ENCODE results near the gene AAK1. TPM values are rescaled to one million over a fixed set of nuclear protein-coding genes. Genes with fewer than 3 reads are reported as not detected.

AAK1 gene
- polyA plus RNA-seq, 1 of the 3 experiments (the other 2 are of a cell fraction): 13.4 TPM

DNA sequence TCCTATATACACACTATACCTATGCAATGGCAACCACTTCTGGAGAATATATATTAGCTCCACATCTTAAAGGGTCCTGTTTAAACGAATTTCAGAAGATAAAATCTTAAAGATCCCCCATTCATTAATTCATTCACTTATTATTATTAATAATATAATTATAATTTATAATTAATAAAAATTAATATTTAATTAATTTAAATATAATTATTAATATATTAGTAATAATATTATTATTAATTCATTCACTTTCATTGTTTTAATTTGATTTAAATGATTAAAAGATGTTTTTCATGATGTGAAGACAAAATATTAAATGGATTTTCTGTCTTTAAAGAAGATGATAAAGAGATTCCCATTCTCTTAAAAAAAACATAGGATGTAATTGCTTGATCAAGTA, 227.4 kb downstream of the AAK1 start:
- DNase-seq: no peak
- no peaks in the 10 kb centered on the region; the same call in 1 of the 2 replicates for H3K79me2 ChIP-seq (ENCODE audit: insufficient read depth)
- ChIA-PET POLR2A (no interaction called here), CTCF (no interaction called here)
- no peak overlapping the region for H2AFZ ChIP-seq (ENCODE audit: low read depth)
- no peaks in the 10 kb centered on the region for H3K9me2 ChIP-seq
- no peak overlapping the region for H3K4me2 ChIP-seq
- peaks cover 6% of the 10 kb centered on the region for H3F3A ChIP-seq (replicated peaks; ENCODE audit: insufficient read depth)
- H4K20me1 ChIP-seq (ENCODE audit: insufficient read depth): no peaks in the 10 kb centered on the region
- no peaks in the 10 kb centered on the region for H3K27me3 ChIP-seq (ENCODE audit: insufficient read depth)
- no peak overlapping the region for H3K27ac ChIP-seq (ENCODE audit: low read depth in 2 of 2, low read length in 1 of 2)
- peaks cover 8 to 56% of the 10 kb centered on the region in 2 experiments for H3K36me3 ChIP-seq (replicated peaks in 1 of 2; ENCODE audit: control insufficient read depth in 1 of 2, insufficient read depth in 2 of 2, low read length in 1 of 2)
- 47% methylated on average over 1 of the region's 1 CpG for WGBS (ENCODE audit: low lambda C conversion rate)
- H3K9me3 ChIP-seq: no peaks in the 10 kb centered on the region
- no peak overlapping the region for H3K4me3 ChIP-seq (ENCODE audit: low read depth in 2 of 2, low read length in 1 of 2)
- no peaks in the 10 kb centered on the region for H3K4me1 ChIP-seq (ENCODE audit: control insufficient read depth in 1 of 2, insufficient read depth in 2 of 2, low read depth in 1 of 2, low read length in 1 of 2)
- no peak overlapping the region for H3K9ac ChIP-seq
- TF ChIP-seq GABPA (IDR thresholded peaks at IDR 0.05; ENCODE audit: low read depth): no peak
- no peak for TF ChIP-seq TEAD4 (IDR thresholded peaks at IDR 0.05; ENCODE audit: borderline replicate concordance, insufficient read depth)
- TF ChIP-seq RXRA (IDR thresholded peaks at IDR 0.05; ENCODE audit: borderline replicate concordance, low read depth): no peak
- no peak for TF ChIP-seq MXI1 (IDR thresholded peaks at IDR 0.05; ENCODE audit: low read depth, low read length)
- no peak for TF ChIP-seq FOSL2 (IDR thresholded peaks at IDR 0.05; ENCODE audit: borderline replicate concordance, low read depth)
- TF ChIP-seq YY1 (IDR thresholded peaks at IDR 0.05; ENCODE audit: low read depth): no peak
- TF ChIP-seq MEF2A (IDR thresholded peaks at IDR 0.05; ENCODE audit: borderline replicate concordance, low read depth): no peak
- TF ChIP-seq FOXJ3 (CRISPR knock-in tag; IDR thresholded peaks at IDR 0.05): no peak
- TF ChIP-seq, protein P1, sequence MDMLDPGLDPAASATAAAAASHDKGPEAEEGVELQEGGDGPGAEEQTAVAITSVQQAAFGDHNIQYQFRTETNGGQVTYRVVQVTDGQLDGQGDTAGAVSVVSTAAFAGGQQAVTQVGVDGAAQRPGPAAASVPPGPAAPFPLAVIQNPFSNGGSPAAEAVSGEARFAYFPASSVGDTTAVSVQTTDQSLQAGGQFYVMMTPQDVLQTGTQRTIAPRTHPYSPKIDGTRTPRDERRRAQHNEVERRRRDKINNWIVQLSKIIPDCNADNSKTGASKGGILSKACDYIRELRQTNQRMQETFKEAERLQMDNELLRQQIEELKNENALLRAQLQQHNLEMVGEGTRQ (IDR thresholded peaks at IDR 0.05; ENCODE audit: borderline replicate concordance, low read depth, low read length): no peak
- no peak for TF ChIP-seq SMC3 (IDR thresholded peaks at IDR 0.05; ENCODE audit: low read depth, low read length)
- TF ChIP-seq SIN3A (IDR thresholded peaks at IDR 0.05; ENCODE audit: borderline replicate concordance, low read depth, low read length): no peak
- TF ChIP-seq JUND (IDR thresholded peaks at IDR 0.05): no peak
- TF ChIP-seq CHD2 (IDR thresholded peaks at IDR 0.05; ENCODE audit: low read length, partially characterized antibody): no peak
- no peak for TF ChIP-seq EP300 (IDR thresholded peaks at IDR 0.05; ENCODE audit: borderline replicate concordance in 1 of 2, low read depth in 1 of 2, low read length in 1 of 2)
- TF ChIP-seq EZH2phosphoT487 (IDR thresholded peaks at IDR 0.05; ENCODE audit: borderline replicate concordance, low read depth): no peak
- no peak for TF ChIP-seq RAD21 (IDR thresholded peaks at IDR 0.05; ENCODE audit: low read length)
- TF ChIP-seq POLR2AphosphoS5 (IDR thresholded peaks at IDR 0.05; ENCODE audit: low read depth, low read length): no peak

Small RNAs within 50 kb of the gene (small RNA-seq; reads per million reads assigned to genes)
- gene RN7SL604P: 0 reads per million in 7 experiments
- gene SNORA36C: 0 reads per million in 7 experiments

Other genes starting within 250 kb of the AAK1 start
- gene NFU1, start 206.3 kb downstream of the AAK1 start, polyA plus RNA-seq (2012; rRNA removed): 22.2 and 23.5 TPM in 2 replicates
- 93.2 and 137 TPM in 2 replicates for gene ANXA4, start 98.4 kb upstream of the AAK1 start, polyA plus RNA-seq (2012; rRNA removed)
- gene GMCL1, start 185.9 kb upstream of the AAK1 start, polyA plus RNA-seq (2012; rRNA removed): 5.3 and 6.2 TPM in 2 replicates